Neuron (in vitro differentiated cells): Measurements from ENCODE around the gene MYL7.

ENCODE experiments used
- H2AFZ ChIP-seq: one replicate; pipeline ENCODE4 v1.6.1; 2013; ENCODE audit warnings: low read depth, mild to moderate bottlenecking, inconsistent platforms, low read length, moderate library complexity
- H3K27me3 ChIP-seq: one replicate; pipeline ENCODE4 v1.6.1; 2013; ENCODE audit warnings: low read length; ENCODE audit not compliant: insufficient read depth
- H3K36me3 ChIP-seq: one replicate; pipeline ENCODE4 v1.6.1; 2013; ENCODE audit warnings: low read length; ENCODE audit not compliant: insufficient read depth
- H3K4me1 ChIP-seq: one replicate; pipeline ENCODE4 v1.6.1; 2013; ENCODE audit warnings: low read length; ENCODE audit not compliant: insufficient read depth
- H3K4me3 ChIP-seq: 2 replicates; pipeline ENCODE4 v1.5.1; 2013; ENCODE audit warnings: mild to moderate bottlenecking, low read length, moderate library complexity
- H3K9me3 ChIP-seq: one replicate; pipeline ENCODE4 v1.6.1; 2013; ENCODE audit warnings: low read length

MYL7 gene

GRCh38 chr7:44113764-44114354 lies 27.3 kb downstream of the MYL7 start:
- H3K4me3 ChIP-seq, result no peak overlapping the region
- peaks cover 2% of the 10 kb centered on the region for H3K9me3 ChIP-seq
- no peaks in the 10 kb centered on the region for H3K27me3 ChIP-seq
- H3K4me1 ChIP-seq, result no peaks in the 10 kb centered on the region
- H2AFZ ChIP-seq, result no peak overlapping the region
- H3K36me3 ChIP-seq, result peaks cover 38% of the 10 kb centered on the region

DNA sequence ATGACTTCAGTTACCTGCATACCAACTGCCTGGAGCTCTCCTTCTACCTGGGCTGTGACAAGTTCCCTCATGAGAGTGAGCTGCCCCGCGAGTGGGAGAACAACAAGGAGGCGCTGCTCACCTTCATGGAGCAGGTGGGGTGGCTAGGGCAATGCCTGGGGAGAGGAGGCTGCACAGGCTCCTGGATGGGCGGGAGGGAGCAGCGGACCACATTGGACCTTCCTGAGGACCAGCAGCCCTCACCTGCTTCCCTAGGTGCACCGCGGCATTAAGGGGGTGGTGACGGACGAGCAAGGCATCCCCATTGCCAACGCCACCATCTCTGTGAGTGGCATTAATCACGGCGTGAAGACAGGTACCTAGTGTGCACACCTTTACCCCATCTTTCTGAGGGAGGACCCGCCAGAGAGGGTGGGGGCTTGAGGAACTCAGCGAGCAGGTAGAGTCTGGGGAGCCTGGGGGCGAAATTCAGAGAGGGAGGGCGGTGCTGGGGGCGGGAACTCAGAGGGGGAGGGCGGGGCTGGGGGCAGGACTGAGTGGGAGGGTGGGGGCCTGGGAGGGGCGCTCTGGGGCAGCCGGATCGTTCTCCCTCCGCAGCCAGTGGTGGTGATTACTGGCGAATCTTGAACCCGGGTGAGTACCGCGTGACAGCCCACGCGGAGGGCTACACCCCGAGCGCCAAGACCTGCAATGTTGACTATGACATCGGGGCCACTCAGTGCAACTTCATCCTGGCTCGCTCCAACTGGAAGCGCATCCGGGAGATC lies 28.0 kb downstream of the MYL7 start:
- H3K9me3 ChIP-seq, result peaks cover 2% of the 10 kb centered on the region
- H3K4me1 ChIP-seq, result no peaks in the 10 kb centered on the region
- H3K27me3 ChIP-seq, result no peaks in the 10 kb centered on the region
- no peak overlapping the region for H3K4me3 ChIP-seq
- H3K36me3 ChIP-seq, result peaks cover 36% of the 10 kb centered on the region
- no peak overlapping the region for H2AFZ ChIP-seq

- peaks cover 2% of the 10 kb centered on the region for H3K9me3 ChIP-seq
- H2AFZ ChIP-seq, result no peak overlapping the region
- H3K36me3 ChIP-seq, result peaks cover 29% of the 10 kb centered on the region
- H3K4me3 ChIP-seq, result no peak overlapping the region
- H3K4me1 ChIP-seq, result no peaks in the 10 kb centered on the region
- H3K27me3 ChIP-seq, result no peaks in the 10 kb centered on the region
Measured at GRCh38 chr7:44112231-44112996, 28.7 kb downstream of the MYL7 start.

GRCh38 chr7:44111761-44112160 lies 29.4 kb downstream of the MYL7 start:
- Histone ChIP-seq H3K27me3 (no peaks in the 10 kb centered on the region), H3K9me3 (peaks cover 2% of the 10 kb centered on the region), H3K4me1 (no peaks in the 10 kb centered on the region), H3K36me3 (peaks cover 24% of the 10 kb centered on the region), H2AFZ (no peak overlapping the region), H3K4me3 (no peak overlapping the region)

GRCh38 chr7:44110719-44111635 lies 30.2 kb downstream of the MYL7 start:
- no peak overlapping the region for H2AFZ ChIP-seq
- H3K9me3 ChIP-seq, result peaks cover 2% of the 10 kb centered on the region
- H3K4me1 ChIP-seq, result no peaks in the 10 kb centered on the region
- H3K27me3 ChIP-seq, result no peaks in the 10 kb centered on the region
- peaks cover 18% of the 10 kb centered on the region for H3K36me3 ChIP-seq
- no peak overlapping the region for H3K4me3 ChIP-seq

- Histone ChIP-seq H3K9me3 (peaks cover 2% of the 10 kb centered on the region), H3K36me3 (peaks cover 13% of the 10 kb centered on the region), H3K4me3 (no peak overlapping the region), H2AFZ (no peak overlapping the region), H3K4me1 (peaks cover 6% of the 10 kb centered on the region), H3K27me3 (no peaks in the 10 kb centered on the region)
Measured at GRCh38 chr7:44109991-44110390, 31.1 kb downstream of the MYL7 start.

GRCh38 chr7:44108768-44109750 lies 32.1 kb downstream of the MYL7 start:
- H2AFZ ChIP-seq, result no peak overlapping the region
- H3K36me3 ChIP-seq, result peaks cover 5% of the 10 kb centered on the region
- peaks cover 2% of the 10 kb centered on the region for H3K9me3 ChIP-seq
- H3K4me3 ChIP-seq, result no peak overlapping the region
- no peaks in the 10 kb centered on the region for H3K27me3 ChIP-seq
- H3K4me1 ChIP-seq, result peaks cover 6% of the 10 kb centered on the region

DNA sequence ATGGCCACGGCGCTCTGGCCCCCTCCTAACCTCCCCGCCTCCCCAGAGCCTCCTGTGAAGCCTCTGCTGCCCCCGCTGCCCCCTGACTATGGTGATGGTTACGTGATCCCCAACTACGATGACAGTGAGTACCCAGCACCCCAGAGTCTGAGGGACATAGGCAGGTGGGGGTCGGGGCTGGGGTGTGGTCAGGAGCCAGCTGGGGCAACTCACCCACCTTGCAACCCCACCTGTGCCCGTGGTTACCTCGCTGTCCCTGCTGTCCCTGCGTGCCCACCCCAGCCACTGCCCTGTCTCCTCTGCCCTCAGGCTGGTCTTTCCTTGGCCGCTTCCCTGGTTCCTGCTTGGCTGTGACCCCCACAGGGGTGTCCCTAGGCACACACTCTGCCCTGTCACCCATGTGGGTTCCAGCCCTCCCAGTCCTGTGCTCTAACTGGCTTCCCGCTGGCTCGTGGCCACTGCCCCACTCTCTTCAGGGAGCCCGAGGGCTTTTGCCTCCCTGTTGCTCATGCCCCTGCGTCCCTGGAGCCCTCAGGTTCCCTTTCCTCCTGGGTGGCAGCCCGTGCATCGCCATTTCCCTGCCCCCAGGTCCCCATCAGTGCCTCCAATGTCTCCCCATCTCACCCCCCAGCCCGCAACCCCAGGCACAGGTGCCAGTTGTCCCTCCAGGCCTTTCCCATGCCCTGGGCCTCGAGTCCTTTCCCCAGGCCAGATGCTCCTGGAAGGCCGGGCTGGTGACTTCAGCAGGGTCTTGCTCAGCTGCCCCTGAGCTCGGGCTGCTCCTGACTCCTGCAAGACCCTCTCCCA lies 33.0 kb downstream of the MYL7 start:
- Histone ChIP-seq H3K9me3 (peaks cover 2% of the 10 kb centered on the region), H3K4me1 (peaks cover 6% of the 10 kb centered on the region), H3K27me3 (peaks cover 2% of the 10 kb centered on the region), H2AFZ (no peak overlapping the region), H3K36me3 (no peaks in the 10 kb centered on the region), H3K4me3 (no peak overlapping the region)

GRCh38 chr7:44107116-44107960 lies 33.8 kb downstream of the MYL7 start:
- H2AFZ ChIP-seq, result no peak overlapping the region
- peaks cover 4% of the 10 kb centered on the region for H3K27me3 ChIP-seq
- H3K9me3 ChIP-seq, result no peaks in the 10 kb centered on the region
- peaks cover 6% of the 10 kb centered on the region for H3K4me1 ChIP-seq
- H3K36me3 ChIP-seq, result no peaks in the 10 kb centered on the region
- H3K4me3 ChIP-seq, result no peak overlapping the region

DNA sequence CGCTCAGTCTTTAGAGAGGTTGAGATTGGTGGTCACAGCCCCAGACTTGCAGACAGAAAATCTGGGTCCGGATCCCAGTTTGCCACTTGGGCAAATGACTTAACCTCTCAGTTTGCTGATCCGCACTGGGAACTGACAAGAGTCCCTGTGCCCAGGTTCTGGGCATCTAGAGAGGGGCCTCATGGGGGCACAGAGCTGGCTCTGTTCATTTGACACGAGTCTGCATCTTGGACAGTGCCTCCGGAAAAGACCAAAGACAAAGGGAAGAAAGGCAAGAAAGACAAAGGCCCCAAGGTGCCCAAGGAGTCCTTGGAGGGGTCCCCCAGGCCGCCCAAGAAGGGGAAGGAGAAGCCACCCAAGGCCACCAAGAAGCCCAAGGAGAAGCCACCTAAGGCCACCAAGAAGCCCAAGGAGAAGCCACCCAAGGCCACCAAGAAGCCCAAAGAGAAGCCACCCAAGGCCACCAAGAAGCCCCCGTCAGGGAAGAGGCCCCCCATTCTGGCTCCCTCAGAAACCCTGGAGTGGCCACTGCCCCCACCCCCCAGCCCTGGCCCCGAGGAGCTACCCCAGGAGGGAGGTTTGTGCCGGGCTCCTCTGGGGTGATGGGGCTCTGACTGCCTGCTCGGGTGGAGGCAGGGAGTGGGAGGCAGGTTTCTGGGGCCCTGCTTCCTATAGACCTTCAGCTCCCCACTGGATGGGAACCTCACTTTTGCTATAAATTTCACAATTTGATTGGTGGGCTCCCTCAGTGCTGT lies 34.6 kb downstream of the MYL7 start:
- H3K9me3 ChIP-seq, result no peaks in the 10 kb centered on the region
- H2AFZ ChIP-seq, result no peak overlapping the region
- H3K27me3 ChIP-seq, result peaks cover 4% of the 10 kb centered on the region
- H3K36me3 ChIP-seq, result no peaks in the 10 kb centered on the region
- no peak overlapping the region for H3K4me3 ChIP-seq
- peaks cover 6% of the 10 kb centered on the region for H3K4me1 ChIP-seq
